HEK293 (cell line): Measurements from ENCODE around the gene GPER1.

ENCODE experiments used
- GLI4 ChIP-seq: fragments of 450-650 bp; formaldehyde crosslinking; IDR thresholded peaks from 2 replicates; pipeline ENCODE4 v1.5.1; 2016; ENCODE audit warnings: missing biosample characterization, missing genetic modification characterization
- ZBTB8A ChIP-seq: fragments of 450-650 bp; formaldehyde crosslinking; IDR thresholded peaks from 2 replicates; pipeline ENCODE4 v1.5.1; 2016; ENCODE audit warnings: missing biosample characterization, missing genetic modification characterization
- ZNF10 ChIP-seq: fragments of 450-650 bp; formaldehyde crosslinking; IDR thresholded peaks from 2 replicates; pipeline ENCODE4 v1.5.1; 2017; ENCODE audit warnings: missing biosample characterization, missing genetic modification characterization
- ZNF133 ChIP-seq: fragments of 450-650 bp; formaldehyde crosslinking; IDR thresholded peaks from 2 replicates; pipeline ENCODE4 v1.5.1; 2016; ENCODE audit warnings: missing biosample characterization, missing genetic modification characterization
- ZNF146 ChIP-seq: fragments of 450-650 bp; formaldehyde crosslinking; IDR thresholded peaks from 2 replicates; pipeline ENCODE4 v1.5.1; 2016; ENCODE audit warnings: missing biosample characterization, missing genetic modification characterization
- ZNF391 ChIP-seq: fragments of 450-650 bp; formaldehyde crosslinking; IDR thresholded peaks from 2 replicates; pipeline ENCODE4 v1.5.1; 2016; ENCODE audit warnings: low read depth, missing biosample characterization, missing genetic modification characterization, borderline replicate concordance
- ZNF530 ChIP-seq: fragments of 450-650 bp; formaldehyde crosslinking; IDR thresholded peaks from 2 replicates; pipeline ENCODE4 v1.5.1; 2016; ENCODE audit warnings: low read depth, missing biosample characterization, missing genetic modification characterization
- TF ChIP-seq, protein P1 (sequence below): fragments of 450-650 bp; formaldehyde crosslinking; IDR thresholded peaks from 2 replicates; pipeline ENCODE4 v1.5.1; 2016; ENCODE audit warnings: missing biosample characterization, missing genetic modification characterization
- TF ChIP-seq, protein P2 (sequence below): sonication (generic); formaldehyde crosslinking; IDR thresholded peaks from 2 replicates; pipeline ENCODE4 v1.8.1; 2022; ENCODE audit warnings: mild to moderate bottlenecking, moderate library complexity, missing genetic modification reagents

GRCh38 chr7:1050254-1050906 lies 37.5 kb upstream of the GPER1 start:
- TF ChIP-seq, protein P1, sequence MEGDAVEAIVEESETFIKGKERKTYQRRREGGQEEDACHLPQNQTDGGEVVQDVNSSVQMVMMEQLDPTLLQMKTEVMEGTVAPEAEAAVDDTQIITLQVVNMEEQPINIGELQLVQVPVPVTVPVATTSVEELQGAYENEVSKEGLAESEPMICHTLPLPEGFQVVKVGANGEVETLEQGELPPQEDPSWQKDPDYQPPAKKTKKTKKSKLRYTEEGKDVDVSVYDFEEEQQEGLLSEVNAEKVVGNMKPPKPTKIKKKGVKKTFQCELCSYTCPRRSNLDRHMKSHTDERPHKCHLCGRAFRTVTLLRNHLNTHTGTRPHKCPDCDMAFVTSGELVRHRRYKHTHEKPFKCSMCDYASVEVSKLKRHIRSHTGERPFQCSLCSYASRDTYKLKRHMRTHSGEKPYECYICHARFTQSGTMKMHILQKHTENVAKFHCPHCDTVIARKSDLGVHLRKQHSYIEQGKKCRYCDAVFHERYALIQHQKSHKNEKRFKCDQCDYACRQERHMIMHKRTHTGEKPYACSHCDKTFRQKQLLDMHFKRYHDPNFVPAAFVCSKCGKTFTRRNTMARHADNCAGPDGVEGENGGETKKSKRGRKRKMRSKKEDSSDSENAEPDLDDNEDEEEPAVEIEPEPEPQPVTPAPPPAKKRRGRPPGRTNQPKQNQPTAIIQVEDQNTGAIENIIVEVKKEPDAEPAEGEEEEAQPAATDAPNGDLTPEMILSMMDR (tag by site-specific recombination) = no peak
- TF ChIP-seq ZNF530 = no peak
- no peak for TF ChIP-seq ZNF391 (tag by site-specific recombination)
- TF ChIP-seq ZNF146 (tag by site-specific recombination) = no peak
- TF ChIP-seq, protein P2, sequence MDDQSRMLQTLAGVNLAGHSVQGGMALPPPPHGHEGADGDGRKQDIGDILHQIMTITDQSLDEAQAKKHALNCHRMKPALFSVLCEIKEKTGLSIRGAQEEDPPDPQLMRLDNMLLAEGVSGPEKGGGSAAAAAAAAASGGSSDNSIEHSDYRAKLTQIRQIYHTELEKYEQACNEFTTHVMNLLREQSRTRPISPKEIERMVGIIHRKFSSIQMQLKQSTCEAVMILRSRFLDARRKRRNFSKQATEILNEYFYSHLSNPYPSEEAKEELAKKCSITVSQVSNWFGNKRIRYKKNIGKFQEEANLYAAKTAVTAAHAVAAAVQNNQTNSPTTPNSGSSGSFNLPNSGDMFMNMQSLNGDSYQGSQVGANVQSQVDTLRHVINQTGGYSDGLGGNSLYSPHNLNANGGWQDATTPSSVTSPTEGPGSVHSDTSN (CRISPR knock-in tag) = no peak
- no peak for TF ChIP-seq GLI4
- TF ChIP-seq ZNF10 (tag by site-specific recombination) = no peak
- no peak for TF ChIP-seq ZNF133
- TF ChIP-seq ZBTB8A = no peak
